ENCODE data around the gene ACOX1. TPM values are rescaled to one million over a fixed set of nuclear protein-coding genes. Genes with fewer than 3 reads are reported as not detected.
A peak's percentile ranks its signal among the peaks of the same experiment; 100 is the strongest.

The ACOX1 gene
- total RNA-seq, 1 experiment from 2014 or later: 40.9 TPM

GRCh38 chr17:76000755-76001521 lies 22.0 kb upstream of the ACOX1 start, which contains the start of gene CDK3:
CDK3 (plus strand) TSS chr17:76000855; CDS start chr17:76001426, 571 bp downstream.
- POLR2A ChIA-PET: no interaction called here
- H3K4me1 Mint-ChIP-seq: peaks cover 14% of the 10 kb centered on the region
- DNase-seq (ENCODE audit: low spot score): no peak

DNA sequence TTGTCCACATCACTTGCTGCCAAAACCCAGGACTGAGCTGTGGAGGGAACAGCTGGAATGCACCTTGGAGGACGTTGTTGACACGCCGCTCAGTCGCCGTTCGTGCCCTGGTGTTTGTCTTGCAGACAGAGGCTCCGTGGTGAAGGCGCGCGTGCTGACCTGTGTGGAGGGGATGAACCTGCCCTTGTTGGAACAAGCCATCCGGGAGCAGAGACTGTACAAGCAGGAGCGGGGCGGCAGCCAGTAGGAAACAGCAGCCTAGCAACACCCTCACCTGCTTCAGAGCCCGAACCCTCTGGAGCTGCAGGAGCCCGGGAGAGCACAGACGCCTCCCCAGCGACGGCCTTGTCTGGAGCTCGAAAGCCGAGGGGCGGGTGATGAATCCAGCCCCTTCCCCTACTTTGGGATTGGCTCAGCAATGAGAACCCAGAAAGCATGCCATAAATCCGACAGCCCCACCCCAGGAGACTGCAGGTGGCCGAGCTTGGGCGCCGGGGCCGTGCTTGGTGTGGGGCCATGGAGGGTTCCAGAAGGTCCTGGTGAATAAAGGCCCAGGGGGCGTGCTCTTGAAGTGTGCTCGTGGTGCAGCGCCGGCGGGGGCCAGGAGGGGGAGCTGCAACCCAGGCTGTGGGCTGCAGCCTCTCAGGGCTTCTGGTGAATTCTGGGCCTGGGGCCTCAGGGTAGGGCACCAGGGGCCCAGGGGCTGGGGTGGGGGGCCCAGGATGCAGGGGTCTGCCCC lies 21.2 kb upstream of the ACOX1 start:
- ChIA-PET CTCF (interaction anchor here (0.5 to 6.0 kb wide), 58 partner anchors 9 to 397 kb away, joined by 3 to 112 read pairs (median 4); partner anchors contain the start of genes ACOX1, FBF1, GALR2 and MRPL38), POLR2A (no interaction called here)
- Mint-ChIP-seq H3K27me3 (ENCODE audit: low read depth) (no peaks in the 10 kb centered on the region), H3K9me3 (no peaks in the 10 kb centered on the region), H3K36me3 (no peaks in the 10 kb centered on the region), H3K4me1 (peaks cover 14% of the 10 kb centered on the region), H3K4me3 (no peak overlapping the region), H3K27ac (no peak overlapping the region; the same call in 1 of the 2 replicates)
- ATAC-seq (peak; percentile 92), DNase-seq (ENCODE audit: low spot score) (peak; percentile 90)
- no peak for TF ChIP-seq ZNF396 (CRISPR knock-in tag; IDR thresholded peaks at IDR 0.05; ENCODE audit: borderline replicate concordance)
- no peak for TF ChIP-seq ZNF416 (CRISPR knock-in tag; IDR thresholded peaks at IDR 0.05)
- TF ChIP-seq TEAD4 (CRISPR knock-in tag; IDR thresholded peaks at IDR 0.05): no peak
- TF ChIP-seq SP1 (CRISPR knock-in tag; conservative IDR thresholded peaks at IDR 0.05): no peak
- TF ChIP-seq GTF2I (CRISPR knock-in tag; conservative IDR thresholded peaks at IDR 0.05): no peak
- TF ChIP-seq ZSCAN18 (CRISPR knock-in tag; IDR thresholded peaks at IDR 0.05): no peak
- TF ChIP-seq, protein P1, sequence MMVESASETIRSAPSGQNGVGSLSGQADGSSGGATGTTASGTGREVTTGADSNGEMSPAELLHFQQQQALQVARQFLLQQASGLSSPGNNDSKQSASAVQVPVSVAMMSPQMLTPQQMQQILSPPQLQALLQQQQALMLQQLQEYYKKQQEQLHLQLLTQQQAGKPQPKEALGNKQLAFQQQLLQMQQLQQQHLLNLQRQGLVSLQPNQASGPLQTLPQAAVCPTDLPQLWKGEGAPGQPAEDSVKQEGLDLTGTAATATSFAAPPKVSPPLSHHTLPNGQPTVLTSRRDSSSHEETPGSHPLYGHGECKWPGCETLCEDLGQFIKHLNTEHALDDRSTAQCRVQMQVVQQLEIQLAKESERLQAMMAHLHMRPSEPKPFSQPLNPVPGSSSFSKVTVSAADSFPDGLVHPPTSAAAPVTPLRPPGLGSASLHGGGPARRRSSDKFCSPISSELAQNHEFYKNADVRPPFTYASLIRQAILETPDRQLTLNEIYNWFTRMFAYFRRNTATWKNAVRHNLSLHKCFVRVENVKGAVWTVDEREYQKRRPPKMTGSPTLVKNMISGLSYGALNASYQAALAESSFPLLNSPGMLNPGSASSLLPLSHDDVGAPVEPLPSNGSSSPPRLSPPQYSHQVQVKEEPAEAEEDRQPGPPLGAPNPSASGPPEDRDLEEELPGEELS (CRISPR knock-in tag; IDR thresholded peaks at IDR 0.05): peak; percentile 35; the same call in 1 of the 2 replicates
- TF ChIP-seq ZNF423 (CRISPR knock-in tag; IDR thresholded peaks at IDR 0.05): no peak
- no peak for TF ChIP-seq GRHL2 (CRISPR knock-in tag; IDR thresholded peaks at IDR 0.05; ENCODE audit: insufficient replicate concordance, severe bottlenecking)
- no peak for TF ChIP-seq ELF4 (CRISPR knock-in tag; IDR thresholded peaks at IDR 0.05; ENCODE audit: low read depth)
- TF ChIP-seq PRDM15 (CRISPR knock-in tag; IDR thresholded peaks at IDR 0.05): no peak
- no peak for TF ChIP-seq USF2 (CRISPR knock-in tag; IDR thresholded peaks at IDR 0.05)
- TF ChIP-seq, protein P2, sequence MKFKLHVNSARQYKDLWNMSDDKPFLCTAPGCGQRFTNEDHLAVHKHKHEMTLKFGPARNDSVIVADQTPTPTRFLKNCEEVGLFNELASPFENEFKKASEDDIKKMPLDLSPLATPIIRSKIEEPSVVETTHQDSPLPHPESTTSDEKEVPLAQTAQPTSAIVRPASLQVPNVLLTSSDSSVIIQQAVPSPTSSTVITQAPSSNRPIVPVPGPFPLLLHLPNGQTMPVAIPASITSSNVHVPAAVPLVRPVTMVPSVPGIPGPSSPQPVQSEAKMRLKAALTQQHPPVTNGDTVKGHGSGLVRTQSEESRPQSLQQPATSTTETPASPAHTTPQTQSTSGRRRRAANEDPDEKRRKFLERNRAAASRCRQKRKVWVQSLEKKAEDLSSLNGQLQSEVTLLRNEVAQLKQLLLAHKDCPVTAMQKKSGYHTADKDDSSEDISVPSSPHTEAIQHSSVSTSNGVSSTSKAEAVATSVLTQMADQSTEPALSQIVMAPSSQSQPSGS (CRISPR knock-in tag; IDR thresholded peaks at IDR 0.05; ENCODE audit: borderline replicate concordance, low read depth): no peak
- peak; percentile 58; the same call in 1 of the 2 replicates for TF ChIP-seq GABPB1 (CRISPR knock-in tag; IDR thresholded peaks at IDR 0.05)

More at GRCh38 chr17:76000755-76001521, 22.0 kb upstream of the ACOX1 start, which contains the start of gene CDK3:
- Mint-ChIP-seq H3K9me3 (no peaks in the 10 kb centered on the region), H3K27me3 (ENCODE audit: low read depth) (no peaks in the 10 kb centered on the region), H3K27ac (peak within 1 kb of the TSS; percentile 68; the same call in 1 of the 2 replicates), H3K36me3 (no peaks in the 10 kb centered on the region), H3K4me3 (no peak within 1 kb of the TSS)
- peak; percentile 4; the same call in 1 of the 2 replicates for ATAC-seq
- CTCF ChIA-PET: interaction anchor here (0.5 to 6.0 kb wide), 52 partner anchors 10 to 397 kb away, joined by 3 to 112 read pairs (median 5); partner anchors contain the start of genes ACOX1, FBF1, GALR2 and MRPL38
- TF ChIP-seq ZNF317 (CRISPR knock-in tag; IDR thresholded peaks at IDR 0.05; ENCODE audit: borderline replicate concordance, low read depth) (no peak), CTCF (IDR thresholded peaks at IDR 0.05) (peak; percentile 6)

Data from WTC11 (cell line).